HEK293 (cell line): ENCODE results near the gene CDC37.

Experiments
- FEZF1 ChIP-seq: fragments of 450-650 bp; formaldehyde crosslinking; IDR thresholded peaks from 2 replicates; pipeline ENCODE4 v1.5.1; 2016; ENCODE audit warnings: missing biosample characterization, missing genetic modification characterization
- KLF16 ChIP-seq: fragments of 450-650 bp; formaldehyde crosslinking; IDR thresholded peaks from 2 replicates; pipeline ENCODE4 v1.5.1; 2017; ENCODE audit warnings: missing biosample characterization, missing genetic modification characterization
- KLF9 ChIP-seq: fragments of 450-650 bp; formaldehyde crosslinking; IDR thresholded peaks from 2 replicates; pipeline ENCODE4 v1.5.1; 2016; ENCODE audit warnings: missing biosample characterization, missing genetic modification characterization, low read depth
- OVOL3 ChIP-seq: fragments of 450-650 bp; formaldehyde crosslinking; IDR thresholded peaks from 2 replicates; pipeline ENCODE4 v1.5.1; 2016; ENCODE audit warnings: missing biosample characterization, missing genetic modification characterization
- ZIC2 ChIP-seq: fragments of 450-650 bp; formaldehyde crosslinking; IDR thresholded peaks from 2 replicates; pipeline ENCODE4 v1.5.1; 2016; ENCODE audit warnings: missing biosample characterization, missing genetic modification characterization
- ZNF133 ChIP-seq: fragments of 450-650 bp; formaldehyde crosslinking; IDR thresholded peaks from 2 replicates; pipeline ENCODE4 v1.5.1; 2016; ENCODE audit warnings: missing biosample characterization, missing genetic modification characterization
- ZNF138 ChIP-seq: fragments of 450-650 bp; formaldehyde crosslinking; IDR thresholded peaks from 2 replicates; pipeline ENCODE4 v1.5.1; 2016; ENCODE audit warnings: missing biosample characterization, missing genetic modification characterization, borderline replicate concordance
- ZNF16 ChIP-seq: fragments of 450-650 bp; formaldehyde crosslinking; IDR thresholded peaks from 2 replicates; pipeline ENCODE4 v1.5.1; 2016; ENCODE audit warnings: low read depth, missing biosample characterization, missing genetic modification characterization
- ZNF350 ChIP-seq: fragments of 450-650 bp; formaldehyde crosslinking; IDR thresholded peaks from 2 replicates; pipeline ENCODE4 v1.5.0; 2017; ENCODE audit warnings: missing biosample characterization, mild to moderate bottlenecking, missing genetic modification characterization
- ZNF354C ChIP-seq: fragments of 450-650 bp; formaldehyde crosslinking; IDR thresholded peaks from 2 replicates; pipeline ENCODE4 v1.5.1; 2016; ENCODE audit warnings: missing biosample characterization, missing genetic modification characterization, low read depth, borderline replicate concordance
- ZNF416 ChIP-seq: fragments of 450-650 bp; formaldehyde crosslinking; IDR thresholded peaks from 2 replicates; pipeline ENCODE4 v1.5.1; 2016; ENCODE audit warnings: missing biosample characterization, missing genetic modification characterization
- ZNF423 ChIP-seq: fragments of 450-650 bp; formaldehyde crosslinking; IDR thresholded peaks from 2 replicates; pipeline ENCODE4 v1.5.1; 2016; ENCODE audit warnings: missing biosample characterization, missing genetic modification characterization
- ZNF426 ChIP-seq: fragments of 450-650 bp; formaldehyde crosslinking; IDR thresholded peaks from 2 replicates; pipeline ENCODE4 v1.5.1; 2017; ENCODE audit warnings: missing biosample characterization, missing genetic modification characterization, mild to moderate bottlenecking, inconsistent platforms, moderate library complexity
- ZNF48 ChIP-seq: fragments of 450-650 bp; formaldehyde crosslinking; IDR thresholded peaks from 2 replicates; pipeline ENCODE4 v1.5.1; 2016; ENCODE audit warnings: missing biosample characterization, missing genetic modification characterization
- ZNF501 ChIP-seq: fragments of 450-650 bp; formaldehyde crosslinking; IDR thresholded peaks from 2 replicates; pipeline ENCODE4 v1.5.1; 2016; ENCODE audit warnings: missing biosample characterization, missing genetic modification characterization
- ZNF530 ChIP-seq: fragments of 450-650 bp; formaldehyde crosslinking; IDR thresholded peaks from 2 replicates; pipeline ENCODE4 v1.5.1; 2016; ENCODE audit warnings: low read depth, missing biosample characterization, missing genetic modification characterization
- ZNF558 ChIP-seq: fragments of 450-650 bp; formaldehyde crosslinking; IDR thresholded peaks from 2 replicates; pipeline ENCODE4 v1.5.1; 2016; ENCODE audit warnings: missing biosample characterization, missing genetic modification characterization
- ZNF660 ChIP-seq: fragments of 450-650 bp; IDR thresholded peaks from 2 replicates; pipeline ENCODE4 v1.5.1; 2018; ENCODE audit warnings: missing biosample characterization, mild to moderate bottlenecking, missing genetic modification characterization
- TF ChIP-seq, protein P1 (sequence below): fragments of 450-650 bp; formaldehyde crosslinking; IDR thresholded peaks from 2 replicates; pipeline ENCODE4 v1.5.1; 2017; ENCODE audit warnings: missing biosample characterization, missing genetic modification characterization
- TF ChIP-seq, protein P2 (sequence below): fragments of 450-650 bp; formaldehyde crosslinking; IDR thresholded peaks from 2 replicates; pipeline ENCODE4 v1.5.1; 2016; ENCODE audit warnings: missing biosample characterization, missing genetic modification characterization
- TF ChIP-seq, protein P3 (sequence below): fragments of 450-650 bp; formaldehyde crosslinking; IDR thresholded peaks from 2 replicates; pipeline ENCODE4 v1.5.1; 2016; ENCODE audit warnings: missing biosample characterization, missing genetic modification characterization
- TF ChIP-seq, protein P4 (sequence below): fragments of 450-650 bp; formaldehyde crosslinking; IDR thresholded peaks from 2 replicates; pipeline ENCODE4 v1.5.0; 2017; ENCODE audit warnings: missing biosample characterization, missing genetic modification characterization, borderline replicate concordance
- TF ChIP-seq, protein P5 (sequence below): fragments of 450-650 bp; formaldehyde crosslinking; IDR thresholded peaks from 2 replicates; pipeline ENCODE4 v1.5.1; 2016; ENCODE audit warnings: missing biosample characterization, missing genetic modification characterization
- TF ChIP-seq, protein P6 (sequence below): fragments of 450-650 bp; formaldehyde crosslinking; IDR thresholded peaks from 2 replicates; pipeline ENCODE4 v1.5.1; 2016; ENCODE audit warnings: missing biosample characterization, missing genetic modification characterization, low read depth
- TF ChIP-seq, protein P7 (sequence below): fragments of 450-650 bp; formaldehyde crosslinking; IDR thresholded peaks from 2 replicates; pipeline ENCODE4 v1.5.1; 2016; ENCODE audit warnings: missing biosample characterization, missing genetic modification characterization

The CDC37 gene

DNA sequence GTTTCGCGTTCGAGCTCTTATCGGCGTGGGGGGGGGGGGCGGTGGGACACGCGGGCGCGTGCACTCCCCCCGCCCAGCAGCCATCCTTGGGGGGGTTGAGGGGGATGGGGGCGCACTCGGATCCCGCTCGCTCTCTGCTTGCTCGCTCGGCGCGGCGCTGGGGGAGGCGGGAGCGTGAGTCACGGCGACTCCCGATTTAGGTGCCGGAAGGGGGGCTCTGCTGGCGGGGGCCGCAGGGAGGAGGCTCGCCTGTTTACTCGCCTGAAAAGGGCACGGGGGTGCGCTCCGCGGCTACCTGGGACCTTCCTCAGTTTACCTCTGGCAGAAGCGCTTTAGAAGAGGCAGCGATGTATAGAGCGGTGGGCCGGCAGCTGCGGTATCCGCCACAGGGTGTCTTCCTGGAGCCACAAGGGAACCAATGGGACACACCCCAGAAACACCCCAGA lies 15.9 kb upstream of the CDC37 start (continued):
- TF ChIP-seq, protein P1, sequence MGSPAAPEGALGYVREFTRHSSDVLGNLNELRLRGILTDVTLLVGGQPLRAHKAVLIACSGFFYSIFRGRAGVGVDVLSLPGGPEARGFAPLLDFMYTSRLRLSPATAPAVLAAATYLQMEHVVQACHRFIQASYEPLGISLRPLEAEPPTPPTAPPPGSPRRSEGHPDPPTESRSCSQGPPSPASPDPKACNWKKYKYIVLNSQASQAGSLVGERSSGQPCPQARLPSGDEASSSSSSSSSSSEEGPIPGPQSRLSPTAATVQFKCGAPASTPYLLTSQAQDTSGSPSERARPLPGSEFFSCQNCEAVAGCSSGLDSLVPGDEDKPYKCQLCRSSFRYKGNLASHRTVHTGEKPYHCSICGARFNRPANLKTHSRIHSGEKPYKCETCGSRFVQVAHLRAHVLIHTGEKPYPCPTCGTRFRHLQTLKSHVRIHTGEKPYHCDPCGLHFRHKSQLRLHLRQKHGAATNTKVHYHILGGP (tag by site-specific recombination): no peak
- TF ChIP-seq, protein P2, sequence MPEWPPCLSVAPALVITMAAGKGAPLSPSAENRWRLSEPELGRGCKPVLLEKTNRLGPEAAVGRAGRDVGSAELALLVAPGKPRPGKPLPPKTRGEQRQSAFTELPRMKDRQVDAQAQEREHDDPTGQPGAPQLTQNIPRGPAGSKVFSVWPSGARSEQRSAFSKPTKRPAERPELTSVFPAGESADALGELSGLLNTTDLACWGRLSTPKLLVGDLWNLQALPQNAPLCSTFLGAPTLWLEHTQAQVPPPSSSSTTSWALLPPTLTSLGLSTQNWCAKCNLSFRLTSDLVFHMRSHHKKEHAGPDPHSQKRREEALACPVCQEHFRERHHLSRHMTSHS (tag by site-specific recombination): peak; percentile 11; the same call in 1 of the 2 replicates
- TF ChIP-seq ZNF354C (tag by site-specific recombination) (no peak), OVOL3 (tag by site-specific recombination) (no peak), ZNF426 (tag by site-specific recombination) (no peak), ZNF48 (tag by site-specific recombination) (no peak), KLF9 (tag by site-specific recombination) (no peak), ZNF501 (no peak), ZNF416 (no peak), ZNF530 (no peak), FEZF1 (no peak), ZNF660 (tag by site-specific recombination) (0 out of 2 replicates have a peak, but pooled peaks have one; percentile 17), ZNF350 (tag by site-specific recombination) (no peak), ZNF423 (tag by site-specific recombination) (peak; percentile 15; the same call in 1 of the 2 replicates), ZNF138 (tag by site-specific recombination) (no peak), ZIC2 (tag by site-specific recombination) (peak; percentile 72), ZNF16 (tag by site-specific recombination) (no peak), KLF16 (no peak), ZNF558 (tag by site-specific recombination) (no peak), ZNF133 (no peak)
- TF ChIP-seq, protein P3, sequence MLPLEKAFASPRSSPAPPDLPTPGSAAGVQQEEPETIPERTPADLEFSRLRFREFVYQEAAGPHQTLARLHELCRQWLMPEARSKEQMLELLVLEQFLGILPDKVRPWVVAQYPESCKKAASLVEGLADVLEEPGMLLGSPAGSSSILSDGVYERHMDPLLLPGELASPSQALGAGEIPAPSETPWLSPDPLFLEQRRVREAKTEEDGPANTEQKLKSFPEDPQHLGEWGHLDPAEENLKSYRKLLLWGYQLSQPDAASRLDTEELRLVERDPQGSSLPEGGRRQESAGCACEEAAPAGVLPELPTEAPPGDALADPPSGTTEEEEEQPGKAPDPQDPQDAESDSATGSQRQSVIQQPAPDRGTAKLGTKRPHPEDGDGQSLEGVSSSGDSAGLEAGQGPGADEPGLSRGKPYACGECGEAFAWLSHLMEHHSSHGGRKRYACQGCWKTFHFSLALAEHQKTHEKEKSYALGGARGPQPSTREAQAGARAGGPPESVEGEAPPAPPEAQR: no peak
- TF ChIP-seq, protein P4, sequence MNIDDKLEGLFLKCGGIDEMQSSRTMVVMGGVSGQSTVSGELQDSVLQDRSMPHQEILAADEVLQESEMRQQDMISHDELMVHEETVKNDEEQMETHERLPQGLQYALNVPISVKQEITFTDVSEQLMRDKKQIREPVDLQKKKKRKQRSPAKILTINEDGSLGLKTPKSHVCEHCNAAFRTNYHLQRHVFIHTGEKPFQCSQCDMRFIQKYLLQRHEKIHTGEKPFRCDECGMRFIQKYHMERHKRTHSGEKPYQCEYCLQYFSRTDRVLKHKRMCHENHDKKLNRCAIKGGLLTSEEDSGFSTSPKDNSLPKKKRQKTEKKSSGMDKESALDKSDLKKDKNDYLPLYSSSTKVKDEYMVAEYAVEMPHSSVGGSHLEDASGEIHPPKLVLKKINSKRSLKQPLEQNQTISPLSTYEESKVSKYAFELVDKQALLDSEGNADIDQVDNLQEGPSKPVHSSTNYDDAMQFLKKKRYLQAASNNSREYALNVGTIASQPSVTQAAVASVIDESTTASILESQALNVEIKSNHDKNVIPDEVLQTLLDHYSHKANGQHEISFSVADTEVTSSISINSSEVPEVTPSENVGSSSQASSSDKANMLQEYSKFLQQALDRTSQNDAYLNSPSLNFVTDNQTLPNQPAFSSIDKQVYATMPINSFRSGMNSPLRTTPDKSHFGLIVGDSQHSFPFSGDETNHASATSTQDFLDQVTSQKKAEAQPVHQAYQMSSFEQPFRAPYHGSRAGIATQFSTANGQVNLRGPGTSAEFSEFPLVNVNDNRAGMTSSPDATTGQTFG (tag by site-specific recombination): no peak
- TF ChIP-seq, protein P5, sequence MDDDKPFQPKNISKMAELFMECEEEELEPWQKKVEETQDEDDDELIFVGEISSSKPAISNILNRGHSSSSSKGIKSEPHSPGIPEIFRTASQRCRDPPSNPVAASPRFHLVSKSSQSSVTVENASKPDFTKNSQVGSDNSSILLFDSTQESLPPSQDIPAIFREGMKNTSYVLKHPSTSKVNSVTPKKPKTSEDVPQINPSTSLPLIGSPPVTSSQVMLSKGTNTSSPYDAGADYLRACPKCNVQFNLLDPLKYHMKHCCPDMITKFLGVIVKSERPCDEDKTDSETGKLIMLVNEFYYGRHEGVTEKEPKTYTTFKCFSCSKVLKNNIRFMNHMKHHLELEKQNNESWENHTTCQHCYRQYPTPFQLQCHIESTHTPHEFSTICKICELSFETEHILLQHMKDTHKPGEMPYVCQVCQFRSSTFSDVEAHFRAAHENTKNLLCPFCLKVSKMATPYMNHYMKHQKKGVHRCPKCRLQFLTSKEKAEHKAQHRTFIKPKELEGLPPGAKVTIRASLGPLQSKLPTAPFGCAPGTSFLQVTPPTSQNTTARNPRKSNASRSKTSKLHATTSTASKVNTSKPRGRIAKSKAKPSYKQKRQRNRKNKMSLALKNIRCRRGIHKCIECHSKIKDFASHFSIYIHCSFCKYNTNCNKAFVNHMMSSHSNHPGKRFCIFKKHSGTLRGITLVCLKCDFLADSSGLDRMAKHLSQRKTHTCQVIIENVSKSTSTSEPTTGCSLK (tag by site-specific recombination): no peak
- TF ChIP-seq, protein P6, sequence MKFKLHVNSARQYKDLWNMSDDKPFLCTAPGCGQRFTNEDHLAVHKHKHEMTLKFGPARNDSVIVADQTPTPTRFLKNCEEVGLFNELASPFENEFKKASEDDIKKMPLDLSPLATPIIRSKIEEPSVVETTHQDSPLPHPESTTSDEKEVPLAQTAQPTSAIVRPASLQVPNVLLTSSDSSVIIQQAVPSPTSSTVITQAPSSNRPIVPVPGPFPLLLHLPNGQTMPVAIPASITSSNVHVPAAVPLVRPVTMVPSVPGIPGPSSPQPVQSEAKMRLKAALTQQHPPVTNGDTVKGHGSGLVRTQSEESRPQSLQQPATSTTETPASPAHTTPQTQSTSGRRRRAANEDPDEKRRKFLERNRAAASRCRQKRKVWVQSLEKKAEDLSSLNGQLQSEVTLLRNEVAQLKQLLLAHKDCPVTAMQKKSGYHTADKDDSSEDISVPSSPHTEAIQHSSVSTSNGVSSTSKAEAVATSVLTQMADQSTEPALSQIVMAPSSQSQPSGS (tag by site-specific recombination): no peak
- TF ChIP-seq, protein P7, sequence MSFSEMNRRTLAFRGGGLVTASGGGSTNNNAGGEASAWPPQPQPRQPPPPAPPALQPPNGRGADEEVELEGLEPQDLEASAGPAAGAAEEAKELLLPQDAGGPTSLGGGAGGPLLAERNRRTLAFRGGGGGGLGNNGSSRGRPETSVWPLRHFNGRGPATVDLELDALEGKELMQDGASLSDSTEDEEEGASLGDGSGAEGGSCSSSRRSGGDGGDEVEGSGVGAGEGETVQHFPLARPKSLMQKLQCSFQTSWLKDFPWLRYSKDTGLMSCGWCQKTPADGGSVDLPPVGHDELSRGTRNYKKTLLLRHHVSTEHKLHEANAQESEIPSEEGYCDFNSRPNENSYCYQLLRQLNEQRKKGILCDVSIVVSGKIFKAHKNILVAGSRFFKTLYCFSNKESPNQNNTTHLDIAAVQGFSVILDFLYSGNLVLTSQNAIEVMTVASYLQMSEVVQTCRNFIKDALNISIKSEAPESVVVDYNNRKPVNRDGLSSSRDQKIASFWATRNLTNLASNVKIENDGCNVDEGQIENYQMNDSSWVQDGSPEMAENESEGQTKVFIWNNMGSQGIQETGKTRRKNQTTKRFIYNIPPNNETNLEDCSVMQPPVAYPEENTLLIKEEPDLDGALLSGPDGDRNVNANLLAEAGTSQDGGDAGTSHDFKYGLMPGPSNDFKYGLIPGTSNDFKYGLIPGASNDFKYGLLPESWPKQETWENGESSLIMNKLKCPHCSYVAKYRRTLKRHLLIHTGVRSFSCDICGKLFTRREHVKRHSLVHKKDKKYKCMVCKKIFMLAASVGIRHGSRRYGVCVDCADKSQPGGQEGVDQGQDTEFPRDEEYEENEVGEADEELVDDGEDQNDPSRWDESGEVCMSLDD: peak; percentile 69; the same call in 1 of the 2 replicates
